VCaP (cell line): ENCODE measurements around the gene EHD3.

Source experiments
- H3K27ac ChIP-seq: fragments of 450-650 bp; 2 replicates; pipeline ENCODE4 v1.5.1; 2017
- TF ChIP-seq, protein P1 (sequence below): fragments of 450-650 bp; conservative IDR thresholded peaks from 2 replicates; pipeline ENCODE4 v1.5.1; 2017; ENCODE audit warnings: mild to moderate bottlenecking, moderate library complexity

The EHD3 gene

DNA sequence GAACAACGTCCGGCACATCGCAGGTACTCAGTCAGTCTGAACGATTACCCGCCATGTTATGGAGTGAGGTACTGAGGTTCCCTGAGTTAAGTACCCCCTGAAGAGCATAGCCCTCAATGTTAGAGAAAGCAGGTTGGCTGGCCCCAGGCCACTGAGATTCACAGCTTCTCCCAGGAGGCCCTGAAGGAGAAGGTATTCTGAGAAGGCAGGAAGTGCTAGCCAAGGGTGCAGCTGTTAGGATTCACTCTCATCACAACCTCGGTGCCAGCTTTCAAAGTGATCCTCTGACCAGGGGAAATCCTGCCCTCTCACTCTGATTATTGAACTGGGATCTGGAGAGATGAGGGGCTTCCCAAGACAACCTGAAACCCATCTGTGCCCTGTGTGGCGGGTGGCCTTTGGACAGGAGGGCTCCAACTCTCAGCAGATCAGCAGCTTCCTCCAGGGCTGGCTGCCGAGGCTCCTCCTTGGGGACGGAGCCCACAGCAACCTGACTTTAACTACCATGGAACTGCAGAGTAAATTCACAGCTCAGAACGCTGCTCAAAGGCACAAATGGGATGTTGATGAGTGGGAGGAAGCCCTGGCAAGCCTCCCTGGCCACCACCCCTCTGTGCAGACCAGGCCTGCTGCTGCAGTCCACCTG is 7.8 kb downstream of the EHD3 start:
- no peak overlapping the region for H3K27ac ChIP-seq
- TF ChIP-seq, protein P1, sequence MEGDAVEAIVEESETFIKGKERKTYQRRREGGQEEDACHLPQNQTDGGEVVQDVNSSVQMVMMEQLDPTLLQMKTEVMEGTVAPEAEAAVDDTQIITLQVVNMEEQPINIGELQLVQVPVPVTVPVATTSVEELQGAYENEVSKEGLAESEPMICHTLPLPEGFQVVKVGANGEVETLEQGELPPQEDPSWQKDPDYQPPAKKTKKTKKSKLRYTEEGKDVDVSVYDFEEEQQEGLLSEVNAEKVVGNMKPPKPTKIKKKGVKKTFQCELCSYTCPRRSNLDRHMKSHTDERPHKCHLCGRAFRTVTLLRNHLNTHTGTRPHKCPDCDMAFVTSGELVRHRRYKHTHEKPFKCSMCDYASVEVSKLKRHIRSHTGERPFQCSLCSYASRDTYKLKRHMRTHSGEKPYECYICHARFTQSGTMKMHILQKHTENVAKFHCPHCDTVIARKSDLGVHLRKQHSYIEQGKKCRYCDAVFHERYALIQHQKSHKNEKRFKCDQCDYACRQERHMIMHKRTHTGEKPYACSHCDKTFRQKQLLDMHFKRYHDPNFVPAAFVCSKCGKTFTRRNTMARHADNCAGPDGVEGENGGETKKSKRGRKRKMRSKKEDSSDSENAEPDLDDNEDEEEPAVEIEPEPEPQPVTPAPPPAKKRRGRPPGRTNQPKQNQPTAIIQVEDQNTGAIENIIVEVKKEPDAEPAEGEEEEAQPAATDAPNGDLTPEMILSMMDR: no peak

DNA sequence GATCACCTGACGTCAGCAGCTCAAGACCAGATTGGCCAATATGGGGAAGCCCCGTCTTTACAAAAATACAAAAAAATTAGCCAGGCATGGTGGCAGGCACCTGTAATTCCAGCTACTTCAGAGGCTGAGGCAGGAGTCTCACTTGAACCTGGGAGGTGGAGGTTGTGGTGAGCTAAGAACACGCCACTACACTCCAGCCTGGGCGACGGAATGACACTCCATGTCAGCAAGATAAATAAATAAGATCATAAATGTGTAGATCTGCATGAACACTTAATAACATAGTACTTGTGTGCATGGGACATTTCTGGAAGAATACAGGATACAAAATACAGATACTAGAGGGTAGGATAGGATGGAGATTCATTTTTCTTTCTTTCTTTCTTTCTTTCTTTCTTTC is 9.1 kb downstream of the EHD3 start:
- TF ChIP-seq, protein P1: no peak
- no peak overlapping the region for H3K27ac ChIP-seq

DNA sequence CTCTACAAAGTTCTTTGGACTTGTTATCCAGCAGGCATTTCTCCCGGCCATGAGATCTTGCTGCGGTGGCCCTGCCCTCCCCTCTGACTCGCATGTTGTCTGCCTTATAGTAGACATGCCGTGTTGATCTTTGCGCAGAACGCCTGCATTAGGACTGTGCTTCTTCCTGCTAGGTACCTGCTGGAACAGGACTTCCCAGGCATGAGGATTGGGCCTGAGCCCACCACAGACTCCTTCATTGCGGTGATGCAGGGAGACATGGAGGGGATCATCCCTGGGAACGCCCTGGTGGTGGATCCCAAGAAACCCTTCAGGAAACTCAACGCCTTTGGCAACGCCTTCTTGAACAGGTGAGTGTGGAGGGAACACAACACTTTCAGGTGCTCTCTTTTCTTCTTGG is 10.1 kb downstream of the EHD3 start:
- TF ChIP-seq, protein P1: no peak
- no peak overlapping the region for H3K27ac ChIP-seq

DNA sequence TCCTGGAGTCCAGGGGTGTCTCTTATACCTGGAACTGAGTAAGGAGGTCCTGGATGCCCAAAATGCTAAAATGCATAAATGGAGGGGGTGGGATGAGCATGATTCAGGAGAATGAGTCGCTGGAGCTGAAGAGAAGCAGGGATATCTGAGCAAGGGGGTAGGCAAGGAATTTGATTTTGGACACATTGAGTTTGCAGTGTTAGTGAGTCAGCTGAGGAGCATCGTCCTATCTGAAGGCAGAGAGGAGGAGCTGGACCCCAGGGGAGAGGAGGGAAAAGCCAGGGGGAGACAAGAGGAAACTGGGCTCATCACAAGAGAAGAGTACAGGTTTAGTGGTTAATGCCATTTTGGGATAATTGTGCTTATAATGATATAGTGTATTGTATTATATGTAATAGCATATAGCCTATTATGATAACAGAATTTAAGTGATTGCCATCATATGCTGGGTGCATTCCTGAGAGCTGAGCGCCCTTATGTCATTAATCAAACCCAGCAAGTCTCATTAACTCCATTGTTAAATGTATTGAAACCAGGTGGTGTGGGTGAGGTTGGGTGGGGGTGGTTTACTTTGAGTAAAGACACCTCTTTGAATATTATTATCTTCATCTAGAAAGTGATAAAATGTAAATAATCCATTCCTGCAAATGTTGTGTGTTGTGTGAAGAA is 12.4 kb downstream of the EHD3 start:
- TF ChIP-seq, protein P1: no peak

DNA sequence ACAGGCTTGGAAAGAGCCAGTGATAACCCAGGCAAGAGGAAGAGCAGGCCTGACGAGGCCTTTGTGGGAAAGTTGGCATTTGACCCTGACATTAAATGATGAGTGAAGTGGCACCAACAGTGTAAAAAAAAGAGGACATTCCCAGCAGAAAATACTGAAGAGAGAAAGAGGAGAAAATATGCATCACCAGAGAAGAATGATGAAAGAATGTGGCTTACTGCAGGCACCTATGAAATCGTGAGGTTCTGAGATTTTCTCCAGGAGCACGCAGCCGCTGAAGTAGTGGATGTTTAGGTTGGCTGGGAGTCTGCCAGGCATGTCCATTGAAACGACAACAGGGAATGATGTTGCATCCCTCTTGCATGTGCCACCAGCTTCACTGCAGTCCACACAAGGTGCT is 13.8 kb downstream of the EHD3 start:
- H3K27ac ChIP-seq: no peak overlapping the region
- TF ChIP-seq, protein P1: no peak

More for the DNA sequence above, 12.4 kb downstream of the EHD3 start:
- H3K27ac ChIP-seq: no peak overlapping the region

DNA sequence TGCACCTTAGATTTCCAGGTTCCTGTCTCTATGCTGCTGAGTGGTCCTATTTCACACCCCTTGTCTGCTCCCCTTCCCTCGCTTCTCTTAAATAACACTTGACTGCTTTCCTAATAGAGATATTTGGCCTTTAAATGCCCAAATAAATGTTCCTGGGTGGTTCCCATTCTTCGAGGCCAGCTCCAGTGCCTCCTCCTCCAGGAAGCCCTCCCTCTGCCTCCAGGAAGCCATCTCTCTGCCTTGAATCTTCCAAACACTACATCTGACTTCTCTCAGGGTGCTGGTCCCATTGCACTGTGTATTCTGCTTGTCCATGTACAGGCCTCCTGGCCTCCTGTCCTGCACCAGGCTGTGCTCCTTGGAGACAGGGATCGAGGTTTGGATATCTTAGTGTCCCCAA is 14.2 kb downstream of the EHD3 start:
- no peak overlapping the region for H3K27ac ChIP-seq
- TF ChIP-seq, protein P1: no peak

DNA sequence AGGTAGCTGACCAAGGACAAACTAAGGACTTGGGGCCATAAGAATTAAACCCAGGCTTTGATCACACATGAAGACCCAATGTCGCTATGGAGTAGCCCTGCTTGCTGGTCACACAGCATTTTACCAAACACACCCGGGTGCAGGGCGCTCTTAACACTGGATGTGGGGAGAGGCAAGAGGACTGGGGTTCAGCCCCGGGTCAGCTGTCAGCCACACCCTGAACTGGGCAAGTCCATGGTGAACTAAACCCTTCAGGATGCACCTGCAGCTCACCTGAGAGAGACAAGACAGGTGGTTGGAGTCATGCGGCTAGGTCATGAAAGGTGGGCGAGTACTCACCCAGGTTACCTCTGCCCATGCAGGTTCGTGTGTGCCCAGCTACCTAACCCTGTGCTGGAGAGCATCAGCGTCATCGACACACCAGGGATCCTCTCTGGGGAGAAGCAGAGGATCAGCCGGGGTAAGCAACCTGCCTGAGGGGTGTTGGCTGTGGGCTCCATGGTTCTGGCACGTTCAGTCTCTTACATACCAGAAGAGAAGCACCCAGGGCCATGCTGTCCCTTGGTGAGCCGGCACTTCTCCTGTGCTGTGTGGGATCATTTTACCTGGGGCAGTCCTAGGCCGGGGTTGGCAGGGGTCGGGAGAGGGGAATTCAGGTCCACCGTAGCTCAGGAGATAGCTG is 15.2 kb downstream of the EHD3 start:
- TF ChIP-seq, protein P1: no peak
- H3K27ac ChIP-seq: no peak overlapping the region
